Measurements from ENCODE around the gene DBR1.

DBR1 gene

DNA sequence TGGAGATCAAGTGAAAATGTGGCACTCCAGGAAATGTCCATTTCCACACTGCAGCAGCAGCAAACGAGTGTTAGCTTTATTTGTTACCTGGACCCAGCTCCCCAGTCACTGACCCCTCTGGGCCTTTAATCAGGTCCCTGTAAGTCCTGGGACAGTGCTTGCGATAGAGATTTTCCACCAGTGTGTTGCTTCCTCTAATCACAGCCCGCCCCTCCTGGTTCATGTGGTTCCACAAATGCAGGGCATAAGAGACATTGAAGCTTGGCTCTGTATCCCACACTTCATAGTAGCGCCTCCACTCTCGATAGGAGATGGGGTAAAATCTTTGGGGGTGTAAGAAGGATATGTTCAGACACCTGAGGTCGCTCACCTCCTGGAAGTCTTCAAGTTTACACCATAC lies 50.5 kb downstream of the DBR1 start:
- no peak for DNase-seq

DNA sequence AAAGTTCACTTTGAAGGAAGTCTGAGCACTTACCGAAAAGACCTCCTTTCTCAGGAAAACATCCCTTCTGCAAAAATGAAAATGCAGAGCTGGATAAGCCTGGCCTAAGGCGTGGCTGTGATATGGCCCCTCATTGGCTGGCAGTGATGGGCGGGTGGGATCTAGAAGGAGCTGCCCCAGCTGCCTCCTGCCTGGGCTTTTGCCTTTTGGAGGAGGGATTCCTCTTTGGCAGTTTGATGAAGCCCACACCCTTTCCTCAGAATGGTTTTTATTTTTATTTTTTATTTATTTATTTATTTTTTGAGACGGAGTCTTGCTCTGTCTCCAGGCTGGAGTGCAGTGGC lies 55.3 kb downstream of the DBR1 start:
- no peak for DNase-seq

DNA sequence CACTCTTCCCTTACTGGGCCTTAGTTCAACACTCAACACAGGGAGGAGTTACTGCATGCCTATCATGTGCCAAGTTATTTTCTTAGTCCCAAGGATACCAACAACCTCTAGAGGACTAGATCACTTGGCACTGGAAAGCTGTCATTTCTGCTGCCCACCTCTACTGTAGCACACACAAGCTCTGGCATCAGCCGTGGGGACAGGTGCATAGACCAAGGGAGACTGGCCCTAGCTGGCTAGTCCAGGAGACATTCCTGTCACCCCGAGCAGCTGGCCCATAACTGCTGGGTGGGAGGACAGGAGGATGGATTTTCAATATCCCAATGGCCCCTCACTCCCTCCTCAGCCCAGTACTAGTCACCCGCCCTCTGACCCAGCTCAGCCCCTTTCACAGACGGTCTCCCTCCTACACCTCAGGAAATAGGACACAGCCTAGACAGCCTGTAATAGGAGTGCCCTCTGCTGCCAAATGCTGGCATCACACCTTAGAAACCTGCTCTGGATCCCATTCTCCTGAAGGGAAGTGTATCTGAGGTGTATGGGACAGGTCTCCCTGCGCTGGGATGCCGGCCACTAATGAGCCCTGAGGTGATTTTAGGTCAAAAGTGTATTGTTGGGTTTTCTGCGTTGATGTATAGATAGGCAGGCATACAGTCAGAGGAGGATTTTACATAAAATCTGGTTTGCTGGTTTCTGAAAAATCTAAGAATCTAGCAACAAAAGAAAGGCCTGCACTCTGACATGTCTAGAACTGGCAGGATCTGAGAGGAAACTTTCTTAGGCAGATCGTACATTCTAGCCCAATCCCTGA lies 55.9 kb downstream of the DBR1 start:
- peak in 41 of 56 donors; percentile 10 to 84 (median 32) for DNase-seq

DNA sequence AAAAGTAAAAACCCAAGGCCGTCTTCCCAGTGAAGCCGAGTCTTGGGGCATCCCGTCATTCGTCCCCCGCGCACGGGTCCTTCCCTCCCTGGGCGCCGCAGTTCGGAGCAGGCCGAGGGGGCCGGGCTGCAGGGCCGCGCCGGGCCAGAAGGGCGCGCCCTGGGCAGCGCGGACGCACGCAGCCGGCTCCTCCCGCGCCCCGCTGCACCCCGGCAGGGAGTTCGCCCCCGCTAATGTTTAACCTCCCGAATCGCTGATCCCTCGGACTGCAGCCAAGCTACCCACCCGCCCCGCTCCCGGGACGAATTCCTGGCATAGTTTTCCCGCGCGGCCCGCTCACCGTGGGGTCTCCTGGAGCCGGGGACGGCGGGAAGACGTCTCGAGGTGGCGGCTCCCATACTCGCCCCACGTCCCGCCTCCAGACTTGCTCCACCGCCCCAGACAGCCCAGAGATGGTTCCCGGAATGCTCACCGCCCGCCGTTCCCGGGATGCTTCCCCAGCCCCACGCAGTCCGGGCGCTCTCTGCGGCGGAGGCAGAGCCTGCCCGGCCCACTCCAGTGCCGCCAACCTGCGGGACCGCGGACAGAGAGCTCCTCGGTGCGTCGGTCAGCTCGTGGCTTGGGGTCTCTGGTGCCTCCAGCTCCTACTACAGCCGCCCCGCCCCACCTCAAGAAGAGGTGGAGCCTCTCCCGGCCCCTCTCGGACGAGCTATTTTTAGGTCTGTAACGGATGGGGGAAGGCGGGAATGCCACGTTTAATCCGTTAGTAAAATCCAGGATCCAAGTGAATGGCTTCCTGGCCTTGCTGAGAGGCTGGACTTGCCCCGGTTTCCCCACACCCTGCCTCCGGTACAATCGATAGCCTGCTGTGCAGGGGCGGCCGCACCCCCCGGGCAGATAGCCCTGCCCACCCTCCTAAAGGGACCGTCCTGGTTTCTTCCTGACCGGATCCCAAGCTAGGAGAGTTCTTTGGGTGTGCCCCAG lies 59.4 kb downstream of the DBR1 start, which contains the start of gene DZIP1L:
TSS of gene DZIP1L (minus strand) at position 621 of the 984 bp plus-strand sequence. CDS start 11,637 bp downstream, outside the sequence.
- peak in 32 of 56 donors; percentile 8 to 64 (median 46) for DNase-seq

DNA sequence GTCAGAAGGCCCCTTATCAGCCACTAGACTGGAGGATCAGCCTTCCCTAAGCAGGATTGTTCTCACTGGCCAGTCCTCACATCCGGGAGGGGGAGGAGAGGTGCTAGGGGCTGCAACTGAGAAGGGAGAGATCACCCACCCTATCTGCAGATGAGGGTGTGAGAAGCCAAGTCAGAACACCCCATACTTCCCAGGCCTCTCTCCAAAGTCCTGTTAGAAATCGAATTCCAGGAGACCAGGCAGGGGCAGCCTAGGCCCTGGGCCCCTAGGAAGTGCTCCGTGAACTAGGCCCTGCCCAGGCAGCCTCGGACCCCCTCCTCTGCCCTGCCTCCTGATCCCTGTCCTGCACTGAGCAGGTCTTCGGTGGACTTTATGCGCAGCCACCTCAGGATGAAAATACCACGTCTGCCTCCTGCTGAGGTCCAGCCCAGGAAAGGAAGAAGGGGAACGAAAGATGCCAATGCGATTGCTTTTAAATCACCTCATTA lies 60.2 kb downstream of the DBR1 start:
- peak in 2 of 56 donors; percentile 6 to 14 for DNase-seq

DNA sequence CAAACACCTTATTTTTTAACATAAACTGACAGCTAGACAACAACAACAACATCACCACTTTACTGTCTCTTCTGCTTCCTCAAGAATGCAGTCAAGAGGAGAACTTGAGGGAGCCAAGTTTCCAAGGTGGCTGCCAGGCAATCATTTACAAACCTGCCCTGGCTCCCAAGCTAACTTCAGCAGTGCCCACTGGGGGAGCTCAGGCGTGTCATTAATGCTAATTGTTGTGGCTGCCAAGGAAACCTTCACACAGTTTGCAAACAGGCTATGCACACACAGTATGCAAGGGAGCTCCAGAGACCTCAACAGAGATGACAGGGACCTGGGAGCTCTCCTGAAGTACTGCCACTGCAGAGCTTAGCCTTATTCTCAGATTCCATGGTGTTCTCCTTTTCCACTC lies 61.4 kb downstream of the DBR1 start:
- no peak for DNase-seq

DNA sequence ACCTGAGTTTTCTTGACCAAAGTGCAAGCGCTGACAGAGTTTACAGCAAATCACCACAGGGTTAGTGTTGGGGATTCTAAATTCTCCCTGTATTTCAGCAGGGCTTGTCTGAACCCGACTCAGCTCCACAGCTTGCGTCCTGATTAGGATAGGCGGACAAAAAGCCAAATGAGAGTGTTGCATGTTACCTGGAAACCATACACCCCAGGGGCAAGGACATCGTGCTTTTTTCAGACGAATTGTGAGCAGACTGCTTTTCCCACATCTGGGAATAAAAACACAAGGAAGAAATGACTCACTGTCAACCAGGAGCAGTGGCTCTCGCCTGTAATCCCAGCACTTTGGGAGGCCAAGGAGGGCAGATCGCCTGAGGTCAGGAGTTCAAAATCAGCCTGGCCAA lies 62.4 kb downstream of the DBR1 start:
- no peak for DNase-seq

Data from amygdala (tissue), 56 donors.